HepG2 (cell line): ENCODE measurements around the gene DRG1. TPM values are rescaled to one million over a fixed set of nuclear protein-coding genes. Genes with fewer than 3 reads are reported as not detected.

ENCODE experiments used
- CBX5 ChIP-seq: sonication (generic); formaldehyde crosslinking; IDR thresholded peaks from 2 replicates; pipeline ENCODE4 v1.4.0; 2020; ENCODE audit warnings: missing genetic modification reagents, borderline replicate concordance
- ELF3 ChIP-seq: IDR thresholded peaks from 2 replicates; pipeline ENCODE4 v1.6.1; 2016; ENCODE audit warnings: missing genetic modification reagents, missing compliant biosample characterization
- IRF2 ChIP-seq: IDR thresholded peaks from 2 replicates; pipeline ENCODE4 v1.6.1; 2018; ENCODE audit warnings: missing genetic modification reagents, missing compliant biosample characterization
- KDM5B ChIP-seq: sonication (generic); formaldehyde crosslinking; IDR thresholded peaks from 2 replicates; pipeline ENCODE4 v1.4.0; 2020; ENCODE audit warnings: missing genetic modification reagents, mild to moderate bottlenecking, borderline replicate concordance
- MAZ ChIP-seq, 2 experiments: sonication (generic) in 1 of 2; formaldehyde crosslinking in 1 of 2; IDR thresholded peaks; 2 replicates each; pipeline versions ENCODE4 v1.5.0 to v1.6.1; 2012 to 2020; ENCODE audit warnings: low read depth in 2 of 2, mild to moderate bottlenecking in 2 of 2, borderline replicate concordance in 1 of 2, improper control_type of control experiment in 1 of 2, low read length in 1 of 2, missing genetic modification reagents in 1 of 2, moderate library complexity in 1 of 2
- MIER3 ChIP-seq: IDR thresholded peaks from 2 replicates; pipeline ENCODE4 v1.6.1; 2016; ENCODE audit warnings: missing compliant biosample characterization, borderline replicate concordance
- RFX3 ChIP-seq: IDR thresholded peaks from 2 replicates; pipeline ENCODE4 v1.6.1; 2016; ENCODE audit warnings: missing biosample characterization, missing genetic modification reagents
- RXRB ChIP-seq: IDR thresholded peaks from 2 replicates; pipeline ENCODE4 v1.6.1; 2016; ENCODE audit warnings: borderline replicate concordance, missing genetic modification reagents, missing compliant biosample characterization
- SAP130 ChIP-seq: IDR thresholded peaks from 2 replicates; pipeline ENCODE4 v1.6.1; 2016; ENCODE audit warnings: low read depth
- SOX13 ChIP-seq, 3 experiments: fragments of 450-650 bp in 1 of 3; sonication (generic) in 1 of 3; formaldehyde crosslinking in 1 of 3; IDR thresholded peaks in 2 of 3; conservative IDR thresholded peaks in 1 of 3; 2 replicates each; pipeline versions ENCODE4 v1.5.0 to v1.6.1; 2016 to 2020; ENCODE audit warnings: antibody characterized with exemption in 1 of 3, mild to moderate bottlenecking in 1 of 3, missing compliant biosample characterization in 1 of 3, missing genetic modification reagents in 1 of 3, moderate library complexity in 1 of 3
- TBX2 ChIP-seq: sonication (generic); formaldehyde crosslinking; IDR thresholded peaks from 2 replicates; pipeline ENCODE4 v1.5.0; 2020; ENCODE audit warnings: missing genetic modification reagents, mild to moderate bottlenecking, borderline replicate concordance
- TGIF2 ChIP-seq: IDR thresholded peaks from 2 replicates; pipeline ENCODE4 v1.6.1; 2016; ENCODE audit warnings: control low read depth, missing compliant biosample characterization
- ZFP1 ChIP-seq: IDR thresholded peaks from 2 replicates; pipeline ENCODE4 v1.6.1; 2016
- ZFX ChIP-seq: sonication (generic); formaldehyde crosslinking; IDR thresholded peaks from 2 replicates; pipeline ENCODE4 v1.4.0; 2020; ENCODE audit warnings: mild to moderate bottlenecking, low read depth, missing genetic modification reagents, moderate library complexity
- ZFY ChIP-seq: sonication (generic); formaldehyde crosslinking; IDR thresholded peaks from 2 replicates; pipeline ENCODE4 v1.4.0; 2020; ENCODE audit warnings: missing genetic modification reagents
- ZNF331 ChIP-seq: sonication (generic); formaldehyde crosslinking; IDR thresholded peaks from 2 replicates; pipeline ENCODE4 v1.4.0; 2020; ENCODE audit warnings: missing genetic modification reagents
- ZNF615 ChIP-seq: sonication (generic); formaldehyde crosslinking; IDR thresholded peaks from 2 replicates; pipeline ENCODE4 v1.5.0; 2020; ENCODE audit warnings: mild to moderate bottlenecking, missing genetic modification reagents, borderline replicate concordance
- ZNF773 ChIP-seq: sonication (generic); formaldehyde crosslinking; IDR thresholded peaks from 2 replicates; pipeline ENCODE4 v1.4.0; 2020; ENCODE audit warnings: missing genetic modification reagents, borderline replicate concordance
- polyA plus RNA-seq, 8 experiments: library from polyadenylated mRNA; depleted of rRNA in 3 of 8; stranded (reverse) in 7 of 8; unstranded in 1 of 8; fragments of >200 nt; fragmentation: Illumina TruSeq in 4 of 8; extraction: Trizol in 4 of 8; gene quantifications; 2 replicates each; pipeline versions ENCODE4 v1.2.1 to v1.2.3, GENCODE V29; 2011 to 2016; ENCODE audit warnings: low read depth in 4 of 8, missing spikeins in 1 of 8, mixed read lengths in 1 of 8; ENCODE audit not compliant: insufficient read depth in 1 of 8
- total RNA-seq, 5 experiments: library from RNA; depleted of rRNA; stranded (reverse); fragments of >200 nt; fragmentation: Illumina TruSeq; extraction: Trizol; gene quantifications; 2 replicates each; pipeline ENCODE4 v1.2.3, GENCODE V29; 2016; ENCODE audit warnings: low read depth in 1 of 5
- TF ChIP-seq, protein P1 (sequence below): sonication (generic); formaldehyde crosslinking; conservative IDR thresholded peaks from 2 replicates; pipeline ENCODE4 v1.4.0; 2020; ENCODE audit warnings: missing genetic modification reagents
- TF ChIP-seq, protein P2 (sequence below): sonication (generic); formaldehyde crosslinking; IDR thresholded peaks from 2 replicates; pipeline ENCODE4 v1.4.0; 2020; ENCODE audit warnings: mild to moderate bottlenecking, missing genetic modification reagents
- TF ChIP-seq, protein P3 (sequence below): IDR thresholded peaks from 2 replicates; pipeline ENCODE4 v1.6.1; 2016; ENCODE audit warnings: low read depth, control low read depth
- TF ChIP-seq, protein P4 (sequence below): sonication (generic); formaldehyde crosslinking; IDR thresholded peaks from 2 replicates; pipeline ENCODE4 v1.4.0; 2020; ENCODE audit warnings: missing genetic modification reagents

The DRG1 gene
- total and polyA plus RNA-seq, 2 of the 13 experiments (the other 11 are each of a cell fraction or from before 2014, with no cell fraction given) = 59.0 to 94.8 TPM

DNA sequence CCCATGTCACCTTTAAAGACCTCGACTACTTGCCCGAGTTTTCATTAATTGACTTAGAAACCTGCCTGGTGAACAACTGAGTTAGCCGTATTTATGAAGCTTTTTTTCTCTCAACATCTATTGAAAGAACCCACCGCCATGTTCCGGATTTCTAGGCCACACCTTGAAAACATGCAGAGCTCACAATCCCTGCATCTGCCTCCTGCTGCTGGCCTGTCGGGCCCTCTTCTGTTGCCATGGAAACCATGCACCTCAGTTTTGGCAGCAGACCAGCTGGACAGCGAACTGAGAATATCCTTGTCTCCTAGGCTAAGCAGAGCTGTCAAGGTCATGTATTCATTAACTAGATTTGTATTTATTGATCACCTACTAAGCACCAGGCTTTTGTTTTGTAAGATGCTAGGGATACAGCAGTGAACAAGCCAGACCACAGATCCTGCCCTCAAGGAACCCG, 49.0 kb upstream of the DRG1 start (continued):
- TF ChIP-seq SOX13 (IDR thresholded peaks at IDR 0.05) (no peak), SOX13 (CRISPR knock-in tag; conservative IDR thresholded peaks at IDR 0.05 in 1 of 2, IDR thresholded peaks at IDR 0.05 in 1 of 2) (peak in 1 of 2 experiments; percentile 72; a peak in 1 of 4 replicates), MAZ (IDR thresholded peaks at IDR 0.05; ENCODE audit: borderline replicate concordance, low read depth, low read length) (no peak), MAZ (CRISPR knock-in tag; IDR thresholded peaks at IDR 0.05; ENCODE audit: low read depth) (0 out of 2 replicates have a peak, but pooled peaks have one; percentile 33), IRF2 (CRISPR knock-in tag) (peak; percentile 50; the same call in 1 of the 2 replicates), ZFX (CRISPR knock-in tag) (peak; percentile 54), ZFY (CRISPR knock-in tag) (peak; percentile 29; the same call in 1 of the 2 replicates), ZNF331 (CRISPR knock-in tag) (peak; percentile 56), SAP130 (CRISPR knock-in tag) (peak; percentile 64), RFX3 (CRISPR knock-in tag) (peak; percentile 94), KDM5B (CRISPR knock-in tag) (no peak), ZNF773 (CRISPR knock-in tag) (no peak), RXRB (CRISPR knock-in tag) (peak; percentile 46), ZNF615 (CRISPR knock-in tag) (no peak), ZFP1 (CRISPR knock-in tag) (no peak), MIER3 (0 out of 2 replicates have a peak, but pooled peaks have one; percentile 25), ELF3 (peak; percentile 39; the same call in 1 of the 2 replicates), TBX2 (CRISPR knock-in tag) (peak; percentile 72; the same call in 1 of the 2 replicates), CBX5 (CRISPR knock-in tag) (0 out of 2 replicates have a peak, but pooled peaks have one; percentile 22), TGIF2 (CRISPR knock-in tag) (peak; percentile 34; the same call in 1 of the 2 replicates)
- TF ChIP-seq, protein P1, sequence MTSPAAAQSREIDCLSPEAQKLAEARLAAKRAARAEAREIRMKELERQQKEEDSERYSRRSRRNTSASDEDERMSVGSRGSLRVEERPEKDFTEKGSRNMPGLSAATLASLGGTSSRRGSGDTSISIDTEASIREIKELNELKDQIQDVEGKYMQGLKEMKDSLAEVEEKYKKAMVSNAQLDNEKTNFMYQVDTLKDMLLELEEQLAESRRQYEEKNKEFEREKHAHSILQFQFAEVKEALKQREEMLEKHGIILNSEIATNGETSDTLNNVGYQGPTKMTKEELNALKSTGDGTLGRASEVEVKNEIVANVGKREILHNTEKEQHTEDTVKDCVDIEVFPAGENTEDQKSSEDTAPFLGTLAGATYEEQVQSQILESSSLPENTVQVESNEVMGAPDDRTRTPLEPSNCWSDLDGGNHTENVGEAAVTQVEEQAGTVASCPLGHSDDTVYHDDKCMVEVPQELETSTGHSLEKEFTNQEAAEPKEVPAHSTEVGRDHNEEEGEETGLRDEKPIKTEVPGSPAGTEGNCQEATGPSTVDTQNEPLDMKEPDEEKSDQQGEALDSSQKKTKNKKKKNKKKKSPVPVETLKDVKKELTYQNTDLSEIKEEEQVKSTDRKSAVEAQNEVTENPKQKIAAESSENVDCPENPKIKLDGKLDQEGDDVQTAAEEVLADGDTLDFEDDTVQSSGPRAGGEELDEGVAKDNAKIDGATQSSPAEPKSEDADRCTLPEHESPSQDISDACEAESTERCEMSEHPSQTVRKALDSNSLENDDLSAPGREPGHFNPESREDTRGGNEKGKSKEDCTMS (CRISPR knock-in tag) = no peak
- TF ChIP-seq, protein P2, sequence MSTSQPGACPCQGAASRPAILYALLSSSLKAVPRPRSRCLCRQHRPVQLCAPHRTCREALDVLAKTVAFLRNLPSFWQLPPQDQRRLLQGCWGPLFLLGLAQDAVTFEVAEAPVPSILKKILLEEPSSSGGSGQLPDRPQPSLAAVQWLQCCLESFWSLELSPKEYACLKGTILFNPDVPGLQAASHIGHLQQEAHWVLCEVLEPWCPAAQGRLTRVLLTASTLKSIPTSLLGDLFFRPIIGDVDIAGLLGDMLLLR (CRISPR knock-in tag) = no peak
- TF ChIP-seq, protein P3, sequence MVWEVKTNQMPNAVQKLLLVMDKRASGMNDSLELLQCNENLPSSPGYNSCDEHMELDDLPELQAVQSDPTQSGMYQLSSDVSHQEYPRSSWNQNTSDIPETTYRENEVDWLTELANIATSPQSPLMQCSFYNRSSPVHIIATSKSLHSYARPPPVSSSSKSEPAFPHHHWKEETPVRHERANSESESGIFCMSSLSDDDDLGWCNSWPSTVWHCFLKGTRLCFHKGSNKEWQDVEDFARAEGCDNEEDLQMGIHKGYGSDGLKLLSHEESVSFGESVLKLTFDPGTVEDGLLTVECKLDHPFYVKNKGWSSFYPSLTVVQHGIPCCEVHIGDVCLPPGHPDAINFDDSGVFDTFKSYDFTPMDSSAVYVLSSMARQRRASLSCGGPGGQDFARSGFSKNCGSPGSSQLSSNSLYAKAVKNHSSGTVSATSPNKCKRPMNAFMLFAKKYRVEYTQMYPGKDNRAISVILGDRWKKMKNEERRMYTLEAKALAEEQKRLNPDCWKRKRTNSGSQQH (CRISPR knock-in tag) = peak; percentile 50; the same call in 1 of the 2 replicates
- TF ChIP-seq, protein P4, sequence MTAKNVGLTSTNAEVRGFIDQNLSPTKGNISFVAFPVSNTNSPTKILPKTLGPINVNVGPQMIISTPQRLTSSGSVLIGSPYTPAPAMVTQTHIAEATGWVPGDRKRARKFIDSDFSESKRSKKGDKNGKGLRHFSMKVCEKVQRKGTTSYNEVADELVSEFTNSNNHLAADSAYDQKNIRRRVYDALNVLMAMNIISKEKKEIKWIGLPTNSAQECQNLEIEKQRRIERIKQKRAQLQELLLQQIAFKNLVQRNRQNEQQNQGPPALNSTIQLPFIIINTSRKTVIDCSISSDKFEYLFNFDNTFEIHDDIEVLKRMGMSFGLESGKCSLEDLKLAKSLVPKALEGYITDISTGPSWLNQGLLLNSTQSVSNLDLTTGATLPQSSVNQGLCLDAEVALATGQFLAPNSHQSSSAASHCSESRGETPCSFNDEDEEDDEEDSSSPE (CRISPR knock-in tag) = no peak
